ENCODE results near the gene OR4F16.
"Not testable (repeated sequence)": the region's sequence is repeated elsewhere in the genome, so short reads cannot be mapped to it uniquely, and the experiment has no call there.

Gene OR4F16

GRCh38 chr1:686554-686953 lies at the start of gene OR4F16:
Gene OR4F16 (minus strand): TSS chr1:686654. CDS start chr1:686654, 0 bp downstream.
- DNase-seq (ENCODE audit: extremely low read depth in 1 of 2, low read depth in 1 of 2) = not testable (repeated sequence)

GRCh38 chr1:733649-734048 lies 47.2 kb upstream of the OR4F16 start:
- not testable (repeated sequence) for DNase-seq (ENCODE audit: extremely low read depth in 1 of 2, low read depth in 1 of 2)

- DNase-seq (ENCODE audit: extremely low read depth in 1 of 2, low read depth in 1 of 2) = not testable (repeated sequence)
Observed at GRCh38 chr1:727040-727439, 40.6 kb upstream of the OR4F16 start.

Data from stimulated activated CD8-positive, alpha-beta memory T cell treated with anti-CD3 and anti-CD28 coated beads, Interleukin-7, amount 100 ng/mL, for 48 hours (primary cell).